GM12865 (cell line): ENCODE data around the gene LDLRAD4.

Experiments used
- DNase-seq: peaks from one replicate; pipeline ENCODE4 v3.0.0; 2010; ENCODE audit warnings: low read depth
- H3K4me3 ChIP-seq: 2 replicates; pipeline ENCODE4 v1.5.1; 2011; ENCODE audit warnings: mild to moderate bottlenecking, low read depth, low read length, control low read depth
- TF ChIP-seq, protein P1 (sequence below): IDR thresholded peaks from 2 replicates; pipeline ENCODE4 v1.5.1; 2011; ENCODE audit warnings: low read length, control low read depth, low read depth, inconsistent platforms; ENCODE audit not compliant: insufficient read depth; ENCODE audit errors: missing control alignments

LDLRAD4 gene

DNA sequence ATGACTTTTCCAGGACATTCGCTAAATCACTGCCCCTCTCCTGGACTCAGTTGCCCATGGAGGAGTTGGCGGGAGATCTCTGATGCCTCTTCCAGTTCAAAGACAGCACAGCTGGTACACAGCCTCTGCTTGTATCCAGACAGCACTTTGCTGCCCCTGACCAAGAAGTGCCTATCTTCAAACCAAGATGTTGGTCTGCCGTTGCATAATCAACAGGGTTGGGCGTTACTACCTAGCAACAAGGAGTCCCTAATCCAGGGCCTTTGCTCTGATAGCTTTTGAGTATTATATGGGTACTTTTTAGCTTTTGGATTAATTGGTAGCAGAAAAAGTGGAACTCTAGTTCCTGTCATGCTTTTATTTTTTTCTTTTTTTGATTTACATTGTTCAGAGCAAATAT, 341.2 kb downstream of the LDLRAD4 start:
- no peak overlapping the region for H3K4me3 ChIP-seq
- DNase-seq = no peak
- TF ChIP-seq, protein P1, sequence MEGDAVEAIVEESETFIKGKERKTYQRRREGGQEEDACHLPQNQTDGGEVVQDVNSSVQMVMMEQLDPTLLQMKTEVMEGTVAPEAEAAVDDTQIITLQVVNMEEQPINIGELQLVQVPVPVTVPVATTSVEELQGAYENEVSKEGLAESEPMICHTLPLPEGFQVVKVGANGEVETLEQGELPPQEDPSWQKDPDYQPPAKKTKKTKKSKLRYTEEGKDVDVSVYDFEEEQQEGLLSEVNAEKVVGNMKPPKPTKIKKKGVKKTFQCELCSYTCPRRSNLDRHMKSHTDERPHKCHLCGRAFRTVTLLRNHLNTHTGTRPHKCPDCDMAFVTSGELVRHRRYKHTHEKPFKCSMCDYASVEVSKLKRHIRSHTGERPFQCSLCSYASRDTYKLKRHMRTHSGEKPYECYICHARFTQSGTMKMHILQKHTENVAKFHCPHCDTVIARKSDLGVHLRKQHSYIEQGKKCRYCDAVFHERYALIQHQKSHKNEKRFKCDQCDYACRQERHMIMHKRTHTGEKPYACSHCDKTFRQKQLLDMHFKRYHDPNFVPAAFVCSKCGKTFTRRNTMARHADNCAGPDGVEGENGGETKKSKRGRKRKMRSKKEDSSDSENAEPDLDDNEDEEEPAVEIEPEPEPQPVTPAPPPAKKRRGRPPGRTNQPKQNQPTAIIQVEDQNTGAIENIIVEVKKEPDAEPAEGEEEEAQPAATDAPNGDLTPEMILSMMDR = no peak

DNA sequence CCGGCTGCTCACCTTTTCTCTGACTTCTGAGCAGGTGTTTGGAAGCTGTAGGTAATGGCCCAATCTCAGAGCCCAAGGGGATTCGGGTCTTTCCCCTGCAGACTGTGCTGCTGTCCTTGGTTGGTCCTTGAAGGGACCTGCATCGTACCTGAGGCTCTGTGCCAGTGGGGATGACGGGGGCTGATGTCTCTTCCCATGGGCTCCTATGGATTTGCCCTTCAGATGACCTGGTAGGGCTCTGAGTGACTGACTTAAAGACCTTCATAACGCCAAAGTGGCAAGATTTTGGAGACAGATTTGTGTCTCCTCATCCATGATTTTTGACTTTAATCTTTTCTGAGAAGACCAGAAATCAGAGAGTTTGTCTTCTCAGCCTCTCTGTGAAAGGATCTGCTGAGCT, 341.7 kb downstream of the LDLRAD4 start:
- H3K4me3 ChIP-seq = no peak overlapping the region
- TF ChIP-seq, protein P1 = no peak
- no peak for DNase-seq

DNA sequence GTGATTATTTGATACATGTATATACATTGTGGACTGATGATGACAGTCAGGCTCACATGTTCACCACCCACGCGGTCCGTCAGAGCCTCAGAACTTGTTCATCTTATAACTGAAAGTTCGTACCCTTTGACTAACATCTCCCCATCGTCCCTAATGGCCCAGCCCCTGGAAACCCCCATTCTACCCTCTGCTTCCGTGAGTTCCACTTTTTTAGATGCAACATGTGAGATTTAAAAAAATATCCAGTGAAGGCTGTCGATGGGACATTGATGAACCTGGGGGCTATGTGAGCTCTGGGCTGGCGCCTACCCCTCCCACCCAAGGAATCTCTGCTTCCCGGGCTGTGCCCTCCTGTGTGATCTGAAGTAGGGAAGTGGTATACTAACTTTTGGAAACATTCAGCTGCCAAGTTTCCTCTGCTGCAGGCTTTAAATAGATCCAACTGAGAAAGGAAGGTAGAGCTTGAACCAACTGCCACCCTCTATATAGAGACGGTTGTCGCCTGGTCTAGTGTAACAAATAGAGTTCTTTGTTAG, 344.0 kb downstream of the LDLRAD4 start:
- DNase-seq = peak; percentile 93

DNA sequence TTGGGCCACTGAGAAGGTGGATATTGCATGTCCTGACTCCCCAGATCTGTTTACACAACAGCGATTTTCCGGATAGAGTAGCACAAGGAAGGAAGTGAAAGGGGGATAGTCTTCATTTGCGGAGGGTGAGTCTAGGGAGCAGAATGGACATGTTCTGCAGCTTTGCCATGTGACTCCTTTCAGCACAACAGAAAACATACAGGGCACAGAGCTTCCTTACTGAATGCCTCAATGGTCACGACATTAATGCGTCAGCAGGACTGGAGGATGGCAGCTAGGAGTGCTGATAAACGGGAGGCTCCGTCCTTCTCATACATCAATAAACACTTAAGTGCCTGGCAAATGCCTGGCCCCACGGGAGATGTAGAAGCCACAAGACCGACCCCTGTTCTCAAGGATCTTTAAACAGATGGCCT, 344.8 kb downstream of the LDLRAD4 start:
- TF ChIP-seq, protein P1 = no peak
- peak overlapping the region; percentile 31 for H3K4me3 ChIP-seq
- DNase-seq = peak; percentile 55

More for the DNA sequence above, 344.0 kb downstream of the LDLRAD4 start:
- peak overlapping the region; percentile 28 for H3K4me3 ChIP-seq
- TF ChIP-seq, protein P1 = no peak

DNA sequence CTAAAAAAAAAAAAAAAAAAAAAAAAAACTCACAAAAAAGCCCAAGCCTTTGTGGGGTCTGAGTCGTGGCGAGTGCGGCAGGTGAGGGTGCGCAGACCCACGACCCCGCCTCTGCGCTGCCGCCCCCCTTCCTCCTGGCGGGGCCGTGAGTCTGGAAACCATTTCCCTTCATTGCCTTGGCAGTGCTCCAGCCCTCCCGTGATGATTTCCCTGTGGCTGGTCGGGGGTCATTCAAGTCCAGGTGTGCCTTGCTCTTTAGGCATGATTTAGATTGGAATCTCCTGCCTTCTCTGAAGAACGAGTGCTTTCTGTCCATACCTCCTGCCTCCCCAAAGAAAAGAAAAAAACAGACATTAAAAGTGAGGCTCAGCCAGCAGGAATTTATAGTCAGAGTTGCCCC, 346.0 kb downstream of the LDLRAD4 start:
- H3K4me3 ChIP-seq = no peak overlapping the region
- TF ChIP-seq, protein P1 = no peak
- no peak for DNase-seq

DNA sequence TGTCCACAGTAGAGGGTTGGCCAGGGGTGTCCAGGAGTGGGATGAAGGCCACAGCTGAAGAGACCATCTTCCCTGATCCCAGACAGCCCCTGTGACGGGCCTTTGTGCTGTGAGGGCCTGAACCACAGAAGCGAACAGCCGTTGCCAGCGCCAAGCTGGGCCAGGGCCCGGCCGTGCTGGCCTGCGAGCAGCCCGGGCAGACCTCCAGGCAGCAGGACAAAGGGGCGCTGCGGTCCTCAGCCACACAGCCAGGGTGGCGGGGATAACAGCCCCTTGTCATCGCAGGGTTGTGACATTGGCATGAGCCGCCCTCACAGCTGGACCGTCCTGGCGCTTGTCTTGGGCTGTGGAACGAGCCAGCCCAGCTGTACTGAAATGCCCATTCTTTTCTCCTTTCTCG, 346.7 kb downstream of the LDLRAD4 start:
- no peak overlapping the region for H3K4me3 ChIP-seq
- no peak for DNase-seq
- TF ChIP-seq, protein P1 = no peak
